NCI-H69 (cell line): ENCODE results near the gene FAM53B.
"Not testable (repeated sequence)": the region's sequence is repeated elsewhere in the genome, so short reads cannot be mapped to it uniquely, and the experiment has no call there.

Source experiments
- DNase-seq: peaks from one replicate; lab custom pipeline; 2025; lab: John Stamatoyannopoulos, UW

Gene FAM53B

DNA sequence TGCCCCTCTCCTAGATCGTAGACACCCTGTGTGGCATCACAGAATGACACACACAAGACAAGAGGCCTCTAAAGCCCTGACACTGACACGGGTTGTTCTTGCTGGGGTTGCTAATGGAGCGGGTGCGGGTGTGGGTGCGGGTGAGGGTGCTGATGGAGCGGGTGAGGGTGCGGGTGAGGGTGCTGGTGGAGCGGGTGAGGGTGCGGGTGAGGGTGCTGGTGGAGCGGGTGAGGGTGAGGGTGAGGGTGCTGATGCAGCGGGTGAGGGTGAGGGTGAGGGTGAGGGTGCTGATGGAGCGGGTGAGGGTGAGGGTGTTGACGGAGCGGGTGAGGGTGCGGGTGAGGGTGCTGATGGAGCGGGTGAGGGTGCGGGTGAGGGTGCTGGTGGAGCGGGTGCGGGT is 134.0 kb downstream of the FAM53B start:
- DNase-seq, result not testable (repeated sequence)

GRCh38 chr10:124609698-124610097 is 134.5 kb downstream of the FAM53B start:
- no peak for DNase-seq

GRCh38 chr10:124608093-124608721 is 136.0 kb downstream of the FAM53B start:
- no peak for DNase-seq

DNA sequence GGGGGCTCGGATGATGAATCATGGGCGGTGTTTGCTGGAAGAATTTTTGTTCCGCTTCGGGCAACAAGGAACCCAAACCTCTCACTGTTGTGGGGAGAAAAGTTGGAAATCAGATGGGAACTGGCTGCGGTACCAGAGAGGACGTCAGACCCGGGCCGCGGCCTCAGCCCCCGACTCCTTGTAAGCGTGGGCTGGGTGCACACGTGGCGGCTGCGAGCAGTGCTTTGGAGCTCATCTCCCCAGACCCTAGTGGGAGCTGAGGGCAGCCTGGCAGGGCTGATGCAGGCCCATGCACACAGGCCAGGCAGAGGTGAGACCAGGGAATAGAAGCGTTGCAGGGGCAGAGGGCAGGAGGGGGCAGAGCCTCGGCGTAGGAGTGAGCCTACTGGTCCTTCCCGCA is 136.5 kb downstream of the FAM53B start:
- no peak for DNase-seq

DNA sequence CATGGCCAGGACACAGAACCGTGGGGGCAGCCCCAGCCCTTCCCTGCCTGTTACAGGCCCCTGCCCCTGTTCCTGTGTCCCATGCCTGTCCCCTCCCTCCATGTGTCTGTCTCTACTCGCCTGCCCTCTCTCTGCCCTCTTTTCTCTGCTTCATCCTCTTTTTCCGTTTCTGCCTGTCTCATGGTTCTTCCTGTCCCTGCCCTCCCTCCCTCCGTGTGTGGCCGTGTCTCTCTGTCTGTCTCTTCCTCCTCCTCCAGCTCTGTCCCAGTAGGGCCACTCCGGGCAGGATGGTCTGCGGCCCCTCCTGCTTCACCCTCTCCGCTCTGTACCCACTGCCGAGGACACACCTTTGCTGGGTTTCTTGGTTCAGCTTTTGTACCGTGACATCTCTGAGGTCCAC is 137.4 kb downstream of the FAM53B start:
- peak; percentile 52 for DNase-seq

DNA sequence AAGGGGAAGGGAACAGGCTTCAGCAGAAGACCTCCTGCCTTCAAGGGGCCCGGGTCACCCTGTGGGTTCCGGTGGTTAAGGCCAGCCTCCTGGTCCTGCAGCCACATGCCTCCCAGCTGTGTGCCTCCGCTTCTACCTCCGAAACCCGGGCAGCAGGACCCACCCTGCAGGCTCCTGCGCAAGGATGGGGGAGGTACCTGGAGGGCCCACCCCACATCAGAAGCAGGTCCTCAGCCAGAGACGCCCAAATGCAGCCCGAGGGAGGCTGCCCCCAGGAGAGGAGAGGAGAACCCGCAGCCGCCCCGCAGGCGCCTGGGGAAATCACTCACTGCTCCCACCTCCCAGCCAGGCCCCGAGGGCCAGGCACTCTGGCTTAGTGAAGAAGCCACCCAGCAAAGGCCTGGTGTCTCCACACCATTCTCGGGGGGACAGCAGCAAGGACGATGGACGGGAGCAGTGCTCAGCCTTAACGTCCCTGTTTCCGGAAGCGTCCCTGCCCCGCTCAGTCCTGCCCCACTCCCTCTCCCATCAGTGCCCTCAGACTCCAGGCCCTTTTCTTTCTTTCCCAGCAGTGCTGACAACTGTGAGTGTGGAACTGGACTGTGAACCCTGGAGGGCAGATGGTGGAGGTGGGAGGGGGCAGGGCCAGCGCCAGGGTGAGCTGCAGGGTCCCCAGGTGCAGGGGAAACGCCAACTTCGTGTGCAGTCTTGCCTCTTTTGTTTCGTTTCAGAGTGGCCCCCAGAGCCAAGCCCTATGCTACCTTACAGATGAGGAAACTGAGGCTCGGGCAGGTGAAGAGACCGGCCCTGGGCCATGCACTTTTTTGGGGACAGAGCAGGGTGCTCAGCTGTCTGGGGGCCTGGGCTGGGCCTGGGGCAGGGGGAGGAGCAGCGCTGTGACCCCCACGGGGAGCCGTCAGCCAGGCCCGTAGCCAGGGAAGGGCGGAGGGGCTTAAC is 138.0 kb downstream of the FAM53B start:
- peak; percentile 6 for DNase-seq

- no peak for DNase-seq
Measured at GRCh38 chr10:124605481-124605855, 138.7 kb downstream of the FAM53B start.

GRCh38 chr10:124605001-124605370 is 139.2 kb downstream of the FAM53B start:
- DNase-seq, result no peak

- no peak for DNase-seq
Measured at GRCh38 chr10:124604214-124605000, 139.8 kb downstream of the FAM53B start.

- no peak for DNase-seq
Measured at GRCh38 chr10:124603376-124604213, 140.6 kb downstream of the FAM53B start.

DNA sequence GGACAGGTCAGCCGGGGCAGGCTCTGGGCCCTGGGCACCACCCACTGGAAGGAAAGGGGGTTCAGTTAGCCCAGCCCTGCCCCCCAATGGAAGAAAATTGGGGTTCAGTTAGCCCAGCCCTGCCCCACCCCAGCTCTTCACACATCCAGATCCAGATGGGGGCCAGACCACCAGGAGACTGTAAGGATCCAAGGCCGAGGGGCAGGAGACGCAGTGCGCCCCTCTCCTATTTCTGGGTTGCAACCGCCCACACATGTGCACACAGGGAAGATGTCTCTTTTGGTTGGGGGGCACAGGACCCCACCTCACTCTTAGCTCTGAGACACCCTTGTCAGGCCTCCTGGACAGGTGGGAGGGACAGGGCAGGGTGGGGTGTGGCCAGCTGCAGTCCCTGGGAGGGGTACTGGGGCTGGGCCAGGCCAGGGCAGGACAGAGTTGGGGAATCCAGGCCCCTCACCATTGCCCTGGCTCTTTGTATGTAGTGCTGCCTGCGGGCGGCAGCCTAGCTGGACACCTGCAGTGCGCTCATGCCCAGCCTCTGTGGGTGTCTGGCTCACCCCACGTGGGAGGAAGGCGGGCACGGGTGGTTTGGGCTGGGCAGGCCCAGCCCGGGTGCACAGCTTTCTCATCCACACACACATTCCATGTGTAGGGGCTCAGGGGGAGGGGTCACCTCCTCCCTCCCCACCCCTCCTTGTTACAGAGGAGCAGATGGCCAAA is 141.4 kb downstream of the FAM53B start:
- peak; percentile 6 for DNase-seq

GRCh38 chr10:124602121-124602561 is 142.0 kb downstream of the FAM53B start:
- no peak for DNase-seq

DNA sequence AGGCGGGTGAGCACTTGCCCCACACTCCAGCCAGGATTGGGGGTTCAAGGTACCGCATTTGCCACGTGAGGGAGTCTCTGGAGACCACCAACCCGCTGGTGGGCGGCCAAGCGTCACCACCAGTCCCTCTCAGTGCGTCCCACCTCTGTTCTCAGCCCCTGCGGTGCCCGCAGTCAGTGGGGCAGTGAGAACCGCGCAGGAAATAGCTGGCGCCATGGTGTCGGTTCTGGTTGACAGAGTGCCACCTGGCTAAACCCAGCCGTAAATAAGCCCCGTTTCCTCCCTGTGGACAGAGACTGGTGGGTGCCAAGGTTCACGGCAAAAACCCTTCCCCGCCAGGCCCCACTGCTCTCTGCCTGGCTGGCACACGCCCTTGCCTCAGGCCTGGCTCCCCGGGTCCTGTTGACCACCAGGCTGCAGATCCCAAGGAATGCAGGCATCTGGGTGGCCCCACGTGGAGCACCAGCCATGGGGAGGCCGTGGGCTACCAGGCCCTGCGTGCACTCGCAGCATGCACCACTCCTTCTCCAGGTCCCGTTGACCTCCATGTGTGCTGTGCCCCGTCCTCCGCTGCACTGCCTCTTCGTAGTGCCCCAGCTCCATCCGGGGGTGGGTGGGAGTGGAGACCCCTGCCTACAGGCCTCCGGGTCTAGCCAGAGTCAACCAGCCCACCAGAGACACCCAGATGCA is 142.6 kb downstream of the FAM53B start:
- no peak for DNase-seq

DNA sequence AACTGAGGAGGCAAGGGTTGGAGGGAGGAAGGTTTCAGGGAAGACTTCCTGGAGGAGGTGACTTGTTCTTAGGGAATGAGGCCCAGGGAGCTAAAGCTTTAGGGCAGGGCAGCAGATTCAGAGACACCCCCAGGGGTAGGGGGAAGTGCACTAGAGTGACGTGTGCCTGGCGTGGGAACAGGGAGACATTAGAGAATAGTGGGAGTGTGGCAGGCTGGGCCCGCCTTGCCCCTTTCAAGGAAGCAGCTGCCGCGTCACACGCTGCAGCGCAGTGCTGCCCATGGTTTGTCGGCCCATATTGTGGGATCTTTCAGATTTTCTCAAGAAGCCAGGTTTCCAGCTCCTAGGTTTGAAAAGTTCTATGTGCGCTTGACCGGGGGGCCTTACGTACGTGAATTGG is 143.2 kb downstream of the FAM53B start:
- DNase-seq, result no peak

DNA sequence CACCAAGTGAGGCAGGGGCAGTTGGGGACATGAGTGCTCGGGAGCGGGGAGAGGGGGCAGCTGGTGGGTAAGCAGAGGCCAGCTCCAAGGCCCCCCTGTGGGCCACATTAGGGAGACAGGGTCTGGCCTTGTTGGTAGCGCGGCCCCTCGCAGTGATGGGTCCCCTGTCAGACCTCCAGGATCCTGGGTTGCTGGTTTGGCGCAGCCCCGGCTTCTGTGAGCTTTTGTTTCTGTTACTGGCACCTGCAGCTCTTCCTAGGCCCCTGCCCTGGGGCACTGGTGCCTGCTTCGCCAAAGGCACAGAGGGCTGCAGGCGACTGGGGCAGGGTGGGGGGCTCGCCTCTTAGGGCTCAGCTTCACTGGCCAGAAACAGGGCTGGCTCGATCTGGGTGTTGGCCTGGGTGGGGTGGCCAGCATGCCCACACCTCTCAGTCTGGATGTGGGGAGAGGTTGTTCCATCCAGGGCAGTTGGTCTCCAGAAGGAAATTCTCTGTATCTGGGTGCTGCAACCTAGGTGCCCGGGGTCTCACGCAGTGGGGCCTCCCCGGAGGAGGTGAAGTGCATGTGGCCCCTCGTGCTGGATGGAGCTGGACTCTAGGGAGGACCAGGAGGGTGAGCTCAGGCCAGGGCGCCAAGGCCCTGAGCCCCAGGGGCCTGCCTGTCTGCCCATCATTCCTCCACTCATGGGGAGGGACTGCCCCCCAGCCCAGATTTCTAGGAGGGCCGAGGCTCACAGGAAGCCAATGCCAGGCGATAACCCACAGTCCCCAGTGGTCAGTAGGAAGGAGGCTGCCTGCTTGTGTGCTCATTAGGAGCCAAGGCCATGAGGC is 143.9 kb downstream of the FAM53B start:
- no peak for DNase-seq

GRCh38 chr10:124599588-124600050 is 144.6 kb downstream of the FAM53B start:
- no peak for DNase-seq

- no peak for DNase-seq
Measured at GRCh38 chr10:124598773-124599587, 145.2 kb downstream of the FAM53B start.

DNA sequence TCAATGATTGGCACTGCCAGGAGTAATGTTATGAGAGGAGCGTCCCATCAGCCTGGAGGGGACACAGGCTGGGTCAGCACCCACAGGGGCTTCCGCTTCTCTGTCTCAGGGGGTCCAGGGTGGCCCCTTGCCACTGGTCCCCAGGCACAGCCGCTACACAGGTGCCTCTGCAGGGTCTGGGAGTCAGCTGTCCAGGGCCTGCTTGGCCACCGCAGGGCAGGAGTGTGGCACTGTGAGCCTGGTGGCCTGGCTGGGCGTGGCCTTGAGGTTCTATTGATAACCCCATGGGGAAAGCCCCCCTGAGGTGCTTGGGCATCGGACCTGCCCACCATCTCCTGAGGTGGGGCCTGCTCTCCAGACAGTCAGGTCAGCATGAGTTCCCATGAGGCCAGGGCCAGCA is 146.0 kb downstream of the FAM53B start:
- DNase-seq, result no peak

- no peak for DNase-seq
Measured at GRCh38 chr10:124597846-124598165, 146.4 kb downstream of the FAM53B start.
